Suppressor macrophage (primary cell): ENCODE data around the gene GOLGA6L10.
"Not testable (repeated sequence)": the region's sequence is repeated elsewhere in the genome, so short reads cannot be mapped to it uniquely, and the experiment has no call there.

Experiments
- DNase-seq, 4 experiments: peaks; one replicate each; pipeline ENCODE4 v3.0.0-alpha.2; 2020 to 2022

GOLGA6L10 gene

GRCh38 chr15:82342632-82343374 lies 6.5 kb downstream of the GOLGA6L10 start:
- DNase-seq, result not testable (repeated sequence)

- not testable (repeated sequence) for DNase-seq
These were observed 10.7 kb downstream of the GOLGA6L10 start for GRCh38 chr15:82338573-82338972.

- not testable (repeated sequence) for DNase-seq
These were observed 11.2 kb downstream of the GOLGA6L10 start for GRCh38 chr15:82338053-82338452.

DNA sequence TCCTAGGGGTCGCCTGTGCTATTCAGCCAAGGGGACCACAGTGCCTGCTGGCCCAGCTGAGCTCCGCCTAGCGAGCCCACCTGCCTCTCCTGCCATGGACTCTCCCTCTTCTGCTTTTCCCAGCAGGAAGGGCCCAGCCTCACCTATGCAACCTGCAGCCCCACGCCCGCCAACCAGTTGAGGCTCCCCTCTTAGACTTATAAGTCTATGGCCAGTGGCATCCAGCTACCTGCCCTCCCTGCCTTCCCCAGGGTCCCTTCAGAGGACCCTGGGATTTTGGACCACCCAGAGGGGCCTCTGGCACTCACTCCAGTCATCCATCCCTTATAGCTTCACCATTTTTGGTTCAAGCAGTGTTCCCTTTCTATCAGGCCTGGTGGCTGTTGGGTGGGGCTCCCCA lies 12.2 kb downstream of the GOLGA6L10 start:
- not testable (repeated sequence) for DNase-seq

DNA sequence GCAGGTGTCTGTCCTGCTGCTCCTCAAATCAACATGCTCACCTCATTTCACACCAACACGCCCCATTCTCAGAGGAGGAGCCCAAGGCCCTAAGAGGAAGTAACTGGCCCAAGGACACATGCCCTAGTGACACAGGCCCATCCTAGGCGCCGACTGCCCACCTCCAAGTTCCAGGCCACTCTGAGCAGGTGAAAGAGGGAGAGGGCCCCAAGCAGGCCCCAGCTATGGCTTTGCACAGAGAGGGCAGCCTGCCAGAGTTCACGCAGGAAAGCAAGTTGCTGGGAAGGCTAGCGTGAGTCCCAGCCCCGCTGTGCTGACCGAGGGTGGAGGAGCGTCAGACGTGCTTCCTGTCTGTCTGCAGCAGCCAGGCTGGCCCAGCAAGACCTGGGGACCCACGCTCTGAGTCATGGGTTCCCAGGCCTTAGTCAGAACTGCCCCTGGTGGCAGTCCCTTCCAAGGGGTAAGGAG lies 13.1 kb downstream of the GOLGA6L10 start:
- peak; percentile 7 to 65 (median 33) for DNase-seq

DNA sequence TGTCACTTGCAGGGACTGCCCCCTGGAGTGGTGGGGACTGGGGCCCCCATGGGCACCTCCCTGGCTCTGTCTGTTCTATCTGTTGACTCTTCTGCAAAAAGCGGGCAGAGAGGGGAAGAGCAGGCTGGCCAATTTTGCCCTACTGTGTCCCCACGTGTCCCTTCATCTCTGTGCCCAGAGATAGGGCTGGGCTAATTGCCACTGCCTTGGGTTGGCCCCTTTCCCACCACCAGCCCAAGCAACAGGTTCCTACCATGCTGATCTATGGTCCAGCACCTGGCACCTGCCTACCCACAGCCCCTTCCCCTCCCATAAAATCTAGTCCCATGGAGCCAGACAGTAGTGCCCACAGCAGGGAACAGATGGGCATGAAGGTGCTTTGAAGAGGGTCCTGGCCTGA lies 14.3 kb downstream of the GOLGA6L10 start:
- DNase-seq, result not testable (repeated sequence)

DNA sequence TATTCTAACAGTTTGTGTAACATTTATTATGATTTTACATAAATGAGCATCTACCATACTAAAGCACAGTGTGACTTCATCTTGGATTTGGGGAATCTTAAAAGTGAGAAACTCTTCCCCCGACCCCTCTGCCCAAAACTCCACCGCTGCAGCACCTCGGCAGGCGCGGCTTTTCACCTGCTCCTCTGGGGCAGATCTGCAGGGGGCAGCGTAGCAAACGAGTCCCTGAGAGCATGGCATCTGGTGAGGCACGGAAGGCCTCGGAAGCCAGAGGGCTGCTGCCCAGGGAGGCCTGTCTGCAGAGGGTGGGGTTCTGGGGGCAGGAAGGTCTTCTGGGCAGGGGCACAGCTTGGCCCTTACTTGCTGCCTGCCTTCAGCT lies 14.7 kb downstream of the GOLGA6L10 start:
- DNase-seq, result not testable (repeated sequence)

GRCh38 chr15:82333603-82334553 lies 15.4 kb downstream of the GOLGA6L10 start:
- not testable (repeated sequence) for DNase-seq

GRCh38 chr15:82332711-82333602 lies 16.3 kb downstream of the GOLGA6L10 start:
- DNase-seq, result not testable (repeated sequence)

- not testable (repeated sequence) for DNase-seq
These were observed 17.5 kb downstream of the GOLGA6L10 start for GRCh38 chr15:82331576-82332304.

- DNase-seq, result not testable (repeated sequence)
These were observed 18.4 kb downstream of the GOLGA6L10 start for GRCh38 chr15:82330921-82331320.

DNA sequence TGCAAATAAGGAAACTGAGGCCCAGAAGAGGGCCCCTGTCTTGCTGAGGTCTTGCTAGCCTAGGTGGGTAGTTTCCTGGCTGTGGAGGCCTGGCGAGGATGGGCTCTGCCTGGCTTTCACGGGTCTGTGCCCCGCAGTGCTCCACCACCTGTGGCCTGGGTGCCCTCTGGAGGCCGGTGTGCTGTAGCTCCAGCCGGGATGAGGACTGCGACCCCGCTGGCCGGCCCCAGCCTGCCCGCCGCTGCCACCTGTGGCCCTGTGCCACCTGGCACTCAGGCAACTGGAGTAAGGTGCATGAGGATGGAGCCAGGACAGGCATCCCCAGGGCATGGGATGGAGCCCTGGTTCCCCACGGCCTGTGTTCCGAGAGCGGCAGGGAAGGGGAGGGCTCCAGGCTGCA lies 20.2 kb downstream of the GOLGA6L10 start:
- DNase-seq, result not testable (repeated sequence)

GRCh38 chr15:82327372-82327771 lies 21.9 kb downstream of the GOLGA6L10 start:
- DNase-seq, result not testable (repeated sequence)

DNA sequence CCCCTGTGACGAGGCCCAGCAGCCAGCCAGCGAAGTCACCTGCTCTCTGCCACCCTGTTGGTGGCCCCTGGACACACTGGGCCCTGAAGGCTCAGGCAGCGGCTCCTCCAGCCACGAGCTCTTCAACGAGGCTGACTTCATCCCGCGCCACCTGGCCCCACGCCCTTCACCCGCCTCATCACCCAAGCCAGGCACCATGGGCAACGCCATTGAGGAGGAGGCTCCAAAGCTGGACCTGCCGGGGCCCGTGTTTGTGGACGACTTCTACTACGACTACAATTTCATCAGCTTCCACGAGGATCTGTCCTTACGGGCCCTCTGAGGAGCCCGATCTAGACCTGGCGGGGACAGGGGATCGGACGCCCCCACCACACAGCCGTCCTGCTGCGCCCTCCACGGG lies 22.4 kb downstream of the GOLGA6L10 start:
- DNase-seq, result not testable (repeated sequence)

GRCh38 chr15:82325646-82326045 lies 23.6 kb downstream of the GOLGA6L10 start:
- not testable (repeated sequence) for DNase-seq

GRCh38 chr15:82324831-82325230 lies 24.4 kb downstream of the GOLGA6L10 start:
- DNase-seq, result not testable (repeated sequence)

- DNase-seq, result not testable (repeated sequence)
These were observed 26.8 kb downstream of the GOLGA6L10 start for GRCh38 chr15:82322488-82322887.

DNA sequence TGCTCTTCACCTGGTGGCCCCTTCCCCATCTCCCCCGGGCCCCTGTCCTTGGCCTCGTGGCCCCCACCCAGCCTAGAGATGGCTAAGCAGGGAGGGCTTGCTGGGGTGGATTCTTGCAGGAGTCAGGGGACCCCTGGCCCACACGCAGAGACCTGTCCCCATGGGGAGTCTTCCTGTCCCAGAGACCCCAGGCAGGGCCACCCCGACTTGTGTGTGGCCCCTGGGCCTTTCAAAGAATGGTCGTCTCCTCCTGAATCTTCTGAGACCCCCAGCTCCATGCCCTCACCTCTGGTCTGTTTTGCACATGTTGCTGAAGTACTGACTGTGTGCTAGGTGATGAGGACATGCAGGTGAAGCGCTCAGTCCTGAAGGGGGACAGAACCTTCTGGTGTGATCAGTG lies 28.4 kb downstream of the GOLGA6L10 start:
- not testable (repeated sequence) for DNase-seq

- DNase-seq, result not testable (repeated sequence)
These were observed 29.6 kb downstream of the GOLGA6L10 start for GRCh38 chr15:82319522-82320278.

DNA sequence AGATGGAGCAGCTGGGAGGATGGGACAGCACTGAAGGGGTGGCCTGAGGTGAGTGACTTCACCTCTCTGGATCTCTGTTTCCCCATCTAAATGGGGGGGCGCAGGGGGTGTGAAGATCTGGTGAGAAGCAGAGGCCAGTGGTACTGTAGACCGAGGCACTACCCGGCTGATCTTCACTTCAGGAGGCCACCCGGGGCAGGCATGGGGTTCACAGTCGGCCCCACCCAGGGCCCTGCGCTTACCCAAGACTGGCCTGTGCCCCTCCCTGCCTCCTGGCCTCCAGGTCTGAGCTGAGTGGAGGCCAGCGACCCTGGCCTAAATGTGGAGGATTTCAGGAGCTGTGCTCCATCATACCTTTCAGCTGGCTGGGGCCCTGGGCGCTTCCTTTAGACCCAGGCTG lies 31.0 kb downstream of the GOLGA6L10 start:
- not testable (repeated sequence) for DNase-seq

- not testable (repeated sequence) for DNase-seq
These were observed 31.8 kb downstream of the GOLGA6L10 start for GRCh38 chr15:82317516-82317915.
